OCI-LY1 (cell line): ENCODE results near the gene NUTM2G.
"Not testable (repeated sequence)": the region's sequence is repeated elsewhere in the genome, so short reads cannot be mapped to it uniquely, and the experiment has no call there.

Experiments used
- H2AFZ ChIP-seq: fragments of 200-600 bp; sonication (generic), shearing (Covaris generic); 2 replicates; pipeline ENCODE4 v1.6.0; 2014; ENCODE audit warnings: antibody characterized with exemption, mild to moderate bottlenecking, low read length
- H3F3A ChIP-seq: fragments of 200-600 bp; sonication (generic), shearing (Covaris generic); 2 replicates; pipeline ENCODE4 v1.6.0; 2014; ENCODE audit warnings: mild to moderate bottlenecking, antibody characterized with exemption, low read length, moderate library complexity; ENCODE audit not compliant: insufficient read depth
- H3K27ac ChIP-seq: fragments of 200-600 bp; sonication (generic); 2 replicates; pipeline ENCODE4 v1.5.1; 2014; ENCODE audit warnings: low read length, mixed run types, mild to moderate bottlenecking, low read depth; ENCODE audit not compliant: poor library complexity, severe bottlenecking
- H3K27me3 ChIP-seq: fragments of 200-600 bp; sonication (generic); 2 replicates; pipeline ENCODE4 v1.6.0; 2014; ENCODE audit warnings: antibody characterized with exemption, mild to moderate bottlenecking, low read length, moderate library complexity; ENCODE audit not compliant: insufficient read depth
- H3K36me3 ChIP-seq: fragments of 200-600 bp; sonication (generic); 2 replicates; pipeline ENCODE4 v1.6.1; 2014; ENCODE audit warnings: mild to moderate bottlenecking, antibody characterized with exemption, low read length, moderate library complexity, mixed read lengths; ENCODE audit not compliant: insufficient read depth
- H3K4me1 ChIP-seq: fragments of 200-600 bp; sonication (generic); 2 replicates; pipeline ENCODE4 v1.5.1; 2014; ENCODE audit warnings: mild to moderate bottlenecking, low read length, moderate library complexity; ENCODE audit not compliant: insufficient read depth, severe bottlenecking
- H3K4me2 ChIP-seq: fragments of 200-600 bp; sonication (generic), shearing (Covaris generic); 2 replicates; pipeline ENCODE4 v1.6.1; 2014; ENCODE audit warnings: low read length
- H3K4me3 ChIP-seq: fragments of 200-600 bp; sonication (generic); 2 replicates; pipeline ENCODE4 v1.5.1; 2014; ENCODE audit warnings: low read length, low read depth, mild to moderate bottlenecking, mixed read lengths; ENCODE audit not compliant: poor library complexity, severe bottlenecking
- H3K79me2 ChIP-seq: fragments of 200-600 bp; shearing (Covaris generic); 2 replicates; pipeline ENCODE4 v1.6.1; 2016; ENCODE audit warnings: mixed run types, low read length, mixed read lengths; ENCODE audit not compliant: insufficient read depth
- H3K9ac ChIP-seq: fragments of 200-600 bp; sonication (generic), shearing (Covaris generic); 2 replicates; pipeline ENCODE4 v1.6.1; 2014; ENCODE audit warnings: mild to moderate bottlenecking, low read length, mixed read lengths
- H3K9me2 ChIP-seq: fragments of 200-600 bp; sonication (generic), shearing (Covaris generic); 2 replicates; pipeline ENCODE4 v1.6.1; 2014; ENCODE audit warnings: low read depth, mild to moderate bottlenecking, low read length, mixed read lengths
- H3K9me3 ChIP-seq: fragments of 200-600 bp; shearing (Covaris generic); 2 replicates; pipeline ENCODE4 v1.6.1; 2014; ENCODE audit warnings: low read length, mixed read lengths
- H4K20me1 ChIP-seq: fragments of 200-600 bp; sonication (generic), shearing (Covaris generic); 2 replicates; pipeline ENCODE4 v1.6.0; 2016; ENCODE audit warnings: mild to moderate bottlenecking, low read length; ENCODE audit not compliant: insufficient read depth
- EZH2 ChIP-seq: fragments of 200-600 bp; sonication (generic), shearing (Covaris generic); IDR thresholded peaks from 2 replicates; pipeline ENCODE4 v1.8.0; 2017; ENCODE audit warnings: borderline replicate concordance, mixed run types, mild to moderate bottlenecking, antibody characterized with exemption, low read length, moderate library complexity, mixed read lengths
- TF ChIP-seq, protein P1 (sequence below): fragments of 200-600 bp; sonication (generic), shearing (Covaris generic); IDR thresholded peaks from 2 replicates; pipeline ENCODE4 v1.5.1; 2017; ENCODE audit warnings: mild to moderate bottlenecking, antibody characterized with exemption, low read length, moderate library complexity, mixed read lengths

Gene NUTM2G

DNA sequence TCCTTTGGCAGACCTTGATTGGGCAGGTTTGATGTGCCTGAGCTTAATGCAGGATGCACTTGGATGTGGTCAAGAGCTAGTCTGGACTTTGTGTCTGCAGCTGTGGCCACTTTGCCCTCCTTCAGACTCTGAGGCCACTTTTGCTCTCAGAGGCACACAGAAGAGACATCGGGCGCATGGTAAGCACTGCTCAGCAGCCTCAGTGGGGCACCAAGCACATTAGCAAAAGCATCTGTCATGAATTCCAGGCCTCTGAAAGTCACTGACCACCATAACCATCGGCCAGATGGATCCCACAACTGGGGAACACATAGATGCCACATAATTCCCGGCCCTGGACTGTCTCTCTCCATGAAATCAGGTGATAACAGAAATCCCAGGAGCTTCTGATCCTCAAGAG is 40.1 kb upstream of the NUTM2G start:
- no peak overlapping the region for H2AFZ ChIP-seq
- H4K20me1 ChIP-seq, result no peaks in the 10 kb centered on the region
- H3K79me2 ChIP-seq, result no peaks in the 10 kb centered on the region
- no peaks in the 10 kb centered on the region for H3K36me3 ChIP-seq
- no peaks in the 10 kb centered on the region for H3K4me1 ChIP-seq
- TF ChIP-seq, protein P1, sequence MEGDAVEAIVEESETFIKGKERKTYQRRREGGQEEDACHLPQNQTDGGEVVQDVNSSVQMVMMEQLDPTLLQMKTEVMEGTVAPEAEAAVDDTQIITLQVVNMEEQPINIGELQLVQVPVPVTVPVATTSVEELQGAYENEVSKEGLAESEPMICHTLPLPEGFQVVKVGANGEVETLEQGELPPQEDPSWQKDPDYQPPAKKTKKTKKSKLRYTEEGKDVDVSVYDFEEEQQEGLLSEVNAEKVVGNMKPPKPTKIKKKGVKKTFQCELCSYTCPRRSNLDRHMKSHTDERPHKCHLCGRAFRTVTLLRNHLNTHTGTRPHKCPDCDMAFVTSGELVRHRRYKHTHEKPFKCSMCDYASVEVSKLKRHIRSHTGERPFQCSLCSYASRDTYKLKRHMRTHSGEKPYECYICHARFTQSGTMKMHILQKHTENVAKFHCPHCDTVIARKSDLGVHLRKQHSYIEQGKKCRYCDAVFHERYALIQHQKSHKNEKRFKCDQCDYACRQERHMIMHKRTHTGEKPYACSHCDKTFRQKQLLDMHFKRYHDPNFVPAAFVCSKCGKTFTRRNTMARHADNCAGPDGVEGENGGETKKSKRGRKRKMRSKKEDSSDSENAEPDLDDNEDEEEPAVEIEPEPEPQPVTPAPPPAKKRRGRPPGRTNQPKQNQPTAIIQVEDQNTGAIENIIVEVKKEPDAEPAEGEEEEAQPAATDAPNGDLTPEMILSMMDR, result no peak
- TF ChIP-seq EZH2, result no peak
- no peaks in the 10 kb centered on the region for H3K9me2 ChIP-seq
- H3K27me3 ChIP-seq, result no peaks in the 10 kb centered on the region
- no peak overlapping the region for H3K4me3 ChIP-seq
- no peaks in the 10 kb centered on the region for H3F3A ChIP-seq
- no peaks in the 10 kb centered on the region for H3K9me3 ChIP-seq
- no peak overlapping the region for H3K9ac ChIP-seq
- H3K27ac ChIP-seq, result no peak overlapping the region
- no peak overlapping the region for H3K4me2 ChIP-seq

DNA sequence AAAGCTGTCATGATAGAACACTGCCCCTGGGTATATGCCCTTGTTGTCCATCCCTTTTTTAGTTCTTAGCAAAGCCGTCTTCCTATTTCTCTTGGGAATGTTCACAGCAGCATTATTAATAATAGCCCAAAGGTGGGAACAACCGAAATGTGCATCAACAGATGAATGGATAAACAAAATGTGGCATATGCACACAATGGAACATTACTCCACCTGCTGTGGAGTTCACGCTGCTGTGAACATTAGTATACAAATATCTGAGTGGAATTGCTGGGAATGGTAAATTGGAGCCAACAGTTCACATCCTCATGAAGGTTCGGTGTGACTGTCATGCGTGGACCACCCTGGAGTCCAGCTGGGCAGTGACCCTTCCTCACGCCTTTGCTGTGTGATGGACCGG is 36.5 kb upstream of the NUTM2G start:
- H3K27ac ChIP-seq, result no peak overlapping the region
- no peaks in the 10 kb centered on the region for H3F3A ChIP-seq
- TF ChIP-seq EZH2, result no peak
- TF ChIP-seq, protein P1, result no peak
- H3K4me1 ChIP-seq, result no peaks in the 10 kb centered on the region
- H3K9me3 ChIP-seq, result no peaks in the 10 kb centered on the region
- H3K9ac ChIP-seq, result no peak overlapping the region
- no peaks in the 10 kb centered on the region for H3K79me2 ChIP-seq
- H3K9me2 ChIP-seq, result no peaks in the 10 kb centered on the region
- H3K4me2 ChIP-seq, result no peak overlapping the region
- H3K4me3 ChIP-seq, result no peak overlapping the region
- no peaks in the 10 kb centered on the region for H3K36me3 ChIP-seq
- H2AFZ ChIP-seq, result no peak overlapping the region
- no peaks in the 10 kb centered on the region for H3K27me3 ChIP-seq
- no peaks in the 10 kb centered on the region for H4K20me1 ChIP-seq

DNA sequence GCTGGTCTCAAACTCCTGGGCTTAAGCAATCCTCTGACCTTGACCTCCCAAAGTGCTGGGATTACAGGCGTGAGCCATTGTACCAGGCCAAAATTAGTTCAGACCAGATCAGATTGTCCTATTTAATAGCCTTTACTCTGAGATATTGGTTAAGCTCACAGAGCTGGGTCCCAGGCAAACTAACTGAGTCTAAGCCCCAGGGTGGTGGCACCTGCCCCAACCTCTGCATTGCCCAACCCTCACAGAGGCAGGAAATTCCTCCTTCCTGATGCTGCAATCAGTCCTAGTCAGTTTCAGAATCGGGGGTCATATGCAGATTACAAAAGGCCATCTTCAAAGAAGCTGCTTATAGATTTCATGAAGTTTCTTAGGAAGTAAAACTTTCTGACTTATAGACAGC is 28.6 kb upstream of the NUTM2G start:
- H3K9me3 ChIP-seq, H3K27ac ChIP-seq, H3K4me3 ChIP-seq, H2AFZ ChIP-seq, H3K4me1 ChIP-seq, H3K27me3 ChIP-seq, H3K9me2 ChIP-seq, H3K36me3 ChIP-seq, H3F3A ChIP-seq, H3K79me2 ChIP-seq, H4K20me1 ChIP-seq, H3K4me2 ChIP-seq, H3K9ac ChIP-seq: not testable (repeated sequence)

DNA sequence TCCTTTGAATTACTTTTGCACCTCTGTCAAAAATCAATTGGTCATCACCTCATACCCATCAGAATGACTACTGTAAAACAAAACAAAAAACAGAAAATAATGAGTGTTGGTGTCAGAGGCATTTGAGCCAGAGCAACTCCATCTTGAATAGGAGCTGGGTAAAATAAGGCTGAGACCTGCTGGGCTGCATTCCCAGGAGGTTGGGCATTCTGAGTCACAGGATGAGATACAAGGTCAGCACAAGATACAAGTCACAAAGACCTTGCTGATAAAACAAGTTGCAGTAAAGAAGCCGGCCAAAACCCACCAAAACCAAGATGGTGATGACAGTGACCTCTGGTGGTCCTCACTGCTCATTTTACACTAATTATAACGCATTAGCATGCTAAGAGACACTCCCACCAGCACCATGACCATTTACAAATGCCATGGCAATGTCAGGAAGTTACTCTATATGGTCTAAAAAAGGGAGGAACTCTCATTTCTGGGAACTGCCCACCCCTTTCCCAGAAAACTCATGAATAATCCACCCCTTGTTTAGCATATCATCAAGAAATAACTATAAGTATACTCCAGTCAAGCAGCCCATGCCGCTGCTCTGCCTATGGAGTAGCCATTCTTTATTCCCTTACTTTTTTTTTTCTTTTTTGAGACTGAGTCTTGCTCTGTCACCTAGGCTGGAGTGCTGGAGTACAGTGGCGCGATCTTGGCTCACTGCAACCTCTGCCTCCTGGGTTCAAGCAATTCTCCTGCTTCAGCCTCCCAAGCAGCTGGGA is 23.5 kb upstream of the NUTM2G start:
- not testable (repeated sequence) for H3K4me3 ChIP-seq, H4K20me1 ChIP-seq, H2AFZ ChIP-seq, H3F3A ChIP-seq, H3K27me3 ChIP-seq, H3K79me2 ChIP-seq, H3K9ac ChIP-seq, H3K4me2 ChIP-seq, H3K9me3 ChIP-seq, H3K27ac ChIP-seq, H3K4me1 ChIP-seq, H3K9me2 ChIP-seq, H3K36me3 ChIP-seq

DNA sequence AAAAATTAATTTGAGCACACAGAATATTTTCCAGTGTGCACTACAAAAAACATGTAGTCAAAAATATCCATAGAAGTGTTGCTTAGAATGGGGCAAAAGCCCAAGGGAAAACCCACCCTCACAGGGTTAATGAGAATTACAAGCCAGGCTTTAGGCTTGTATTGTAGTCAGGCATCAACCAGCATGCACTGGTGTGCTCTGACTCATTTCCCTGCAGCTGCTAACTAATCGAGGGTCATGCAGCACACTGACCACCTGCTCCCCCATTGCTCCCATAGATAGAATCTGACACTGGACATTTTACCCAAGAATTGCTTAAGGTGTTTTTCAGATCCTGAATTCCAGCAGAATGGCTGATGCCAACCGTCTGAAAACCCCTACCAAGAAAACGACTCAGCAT is 20.2 kb upstream of the NUTM2G start:
- not testable (repeated sequence) for H3K9ac ChIP-seq, H3F3A ChIP-seq, H3K79me2 ChIP-seq, H4K20me1 ChIP-seq, H3K4me2 ChIP-seq, H3K36me3 ChIP-seq, H3K4me1 ChIP-seq, H3K27me3 ChIP-seq, H3K9me2 ChIP-seq, H3K4me3 ChIP-seq, H3K9me3 ChIP-seq, H3K27ac ChIP-seq, H2AFZ ChIP-seq

DNA sequence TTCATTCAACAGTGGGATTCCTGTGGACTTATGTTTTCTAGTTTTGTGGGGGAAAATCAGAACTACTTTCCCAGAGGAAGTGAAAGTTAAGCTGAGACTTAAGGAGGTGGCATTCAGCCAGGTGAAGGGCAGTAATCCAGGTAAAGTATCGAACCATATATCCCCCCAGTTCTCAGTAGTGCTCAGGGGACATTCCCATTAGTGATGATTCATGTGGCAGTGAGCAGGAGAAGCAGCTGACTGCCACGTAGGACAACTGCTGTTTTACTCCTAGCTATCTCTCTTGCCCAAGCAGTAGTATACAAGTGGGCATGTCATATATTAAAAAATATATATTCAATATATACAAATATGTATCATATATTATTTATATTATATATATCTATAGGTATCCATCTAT is 13.1 kb upstream of the NUTM2G start:
- H3K4me3 ChIP-seq, H3K27ac ChIP-seq, H3K9me2 ChIP-seq, H2AFZ ChIP-seq, H3K36me3 ChIP-seq, H3K9me3 ChIP-seq, H3F3A ChIP-seq, H3K4me2 ChIP-seq, H3K27me3 ChIP-seq, H3K79me2 ChIP-seq, H3K9ac ChIP-seq, H4K20me1 ChIP-seq, H3K4me1 ChIP-seq: not testable (repeated sequence)
